Esophagus muscularis mucosa (tissue), 4 donors: ENCODE results near the gene SAMD4A.

Experiments used
- CTCF ChIP-seq, 3 experiments: fragments of 200-600 bp in 2 of 3; fragments of 450-650 bp in 1 of 3; sonication (generic) in 2 of 3; IDR thresholded peaks; one replicate each; pipeline ENCODE4 v1.5.1; 2017 to 2019; ENCODE audit warnings: antibody characterized with exemption in 3 of 3, mild to moderate bottlenecking in 2 of 3, moderate library complexity in 1 of 3
- EP300 ChIP-seq: sonication (generic); formaldehyde crosslinking; IDR thresholded peaks from one replicate; pipeline ENCODE4 v1.6.1; 2017; ENCODE audit warnings: antibody characterized with exemption
- POLR2A ChIP-seq: fragments of 450-650 bp; IDR thresholded peaks from one replicate; pipeline ENCODE4 v1.6.1; 2017; ENCODE audit warnings: antibody characterized with exemption, moderate library complexity, mild to moderate bottlenecking, low read depth
- POLR2AphosphoS5 ChIP-seq, 2 donors: sonication (generic); formaldehyde crosslinking; IDR thresholded peaks; one replicate each; pipeline ENCODE4 v1.6.1; 2017; ENCODE audit warnings: antibody characterized with exemption in 2 of 2

GRCh38 chr14:54840798-54841197 lies 273.9 kb downstream of the SAMD4A start:
- TF ChIP-seq CTCF (IDR thresholded peaks at IDR 0.05) (no peak), POLR2A (no peak), POLR2AphosphoS5 (IDR thresholded peaks at IDR 0.05) (no peak), EP300 (no peak)
